Spleen (tissue), 7 donors: Measurements from ENCODE around the gene UBL4A.

ENCODE experiments used
- POLR2A ChIP-seq, 3 donors: fragments of 450-650 bp; IDR thresholded peaks; one replicate each; pipeline ENCODE4 v1.5.1; 2017; ENCODE audit warnings: antibody characterized with exemption in 3 of 3, mild to moderate bottlenecking in 1 of 3
- TF ChIP-seq, protein P1 (sequence below), 11 experiments: fragments of 200-600 bp in 7 of 11; fragments of 450-650 bp in 4 of 11; sonication (generic) in 4 of 11; IDR thresholded peaks in 8 of 11; conservative IDR thresholded peaks in 3 of 11; 1 replicate in 7 of 11; 2 replicates in 4 of 11; pipeline versions ENCODE4 v1.4.0 to v1.8.0; 2016 to 2021; ENCODE audit warnings: antibody characterized with exemption in 11 of 11, inconsistent platforms in 4 of 11, mild to moderate bottlenecking in 1 of 11
- donor health status: DM: no; HTN: no; CAD: no; lungs with moderate emphysema.
- donor health status: DM: no; HTN: no; CAD: no.
- donor health status: DM: no; HTN: no; CAD: no.

DNA sequence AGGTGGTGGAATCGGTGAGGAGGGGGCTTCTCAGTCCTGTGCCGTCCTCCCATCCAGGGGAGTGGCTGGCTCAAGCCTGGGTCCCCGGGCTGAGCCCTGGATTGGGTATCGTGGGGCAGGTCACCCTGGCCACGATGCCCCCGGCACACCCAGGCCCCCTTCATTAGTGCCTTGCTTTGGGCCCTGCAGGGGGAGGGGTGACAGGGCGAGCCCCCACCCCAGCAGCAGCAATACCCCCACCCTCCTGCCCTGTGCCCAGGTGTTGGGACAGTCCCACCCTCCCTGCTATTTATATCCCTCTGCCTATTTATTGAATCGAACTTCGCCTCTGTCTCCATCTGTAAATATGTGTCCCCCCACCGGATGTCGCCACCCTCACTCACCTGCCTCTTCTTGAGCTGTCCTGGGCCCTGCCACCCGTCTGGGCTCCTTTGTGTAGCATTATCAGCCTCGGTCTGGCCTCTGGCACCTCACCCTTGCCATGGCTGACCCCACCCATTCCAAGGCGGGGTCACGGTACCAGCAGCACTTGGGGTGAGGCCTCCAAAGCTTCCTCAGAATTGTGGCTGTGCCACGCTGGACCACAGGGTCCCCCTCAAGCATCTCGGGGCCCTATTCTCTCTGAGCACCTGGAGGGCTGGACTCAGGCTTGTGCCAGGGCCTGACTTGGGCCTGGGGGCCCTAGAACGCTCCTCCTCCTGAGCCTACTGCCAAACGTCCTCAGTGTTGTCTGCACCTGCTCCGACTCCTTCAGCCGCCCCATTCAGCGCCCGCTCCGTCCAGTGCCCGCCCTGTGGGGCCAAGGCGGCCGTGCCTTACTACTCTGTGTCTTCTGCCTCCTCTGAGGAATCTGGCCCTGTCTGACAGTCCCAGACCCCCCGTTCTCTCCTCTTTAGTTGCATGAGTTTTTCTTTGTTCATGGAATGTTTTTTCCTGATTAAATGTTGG lies 13.5 kb downstream of the UBL4A start:
- TF ChIP-seq, protein P1, sequence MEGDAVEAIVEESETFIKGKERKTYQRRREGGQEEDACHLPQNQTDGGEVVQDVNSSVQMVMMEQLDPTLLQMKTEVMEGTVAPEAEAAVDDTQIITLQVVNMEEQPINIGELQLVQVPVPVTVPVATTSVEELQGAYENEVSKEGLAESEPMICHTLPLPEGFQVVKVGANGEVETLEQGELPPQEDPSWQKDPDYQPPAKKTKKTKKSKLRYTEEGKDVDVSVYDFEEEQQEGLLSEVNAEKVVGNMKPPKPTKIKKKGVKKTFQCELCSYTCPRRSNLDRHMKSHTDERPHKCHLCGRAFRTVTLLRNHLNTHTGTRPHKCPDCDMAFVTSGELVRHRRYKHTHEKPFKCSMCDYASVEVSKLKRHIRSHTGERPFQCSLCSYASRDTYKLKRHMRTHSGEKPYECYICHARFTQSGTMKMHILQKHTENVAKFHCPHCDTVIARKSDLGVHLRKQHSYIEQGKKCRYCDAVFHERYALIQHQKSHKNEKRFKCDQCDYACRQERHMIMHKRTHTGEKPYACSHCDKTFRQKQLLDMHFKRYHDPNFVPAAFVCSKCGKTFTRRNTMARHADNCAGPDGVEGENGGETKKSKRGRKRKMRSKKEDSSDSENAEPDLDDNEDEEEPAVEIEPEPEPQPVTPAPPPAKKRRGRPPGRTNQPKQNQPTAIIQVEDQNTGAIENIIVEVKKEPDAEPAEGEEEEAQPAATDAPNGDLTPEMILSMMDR (IDR thresholded peaks at IDR 0.05 in 8 of 11, conservative IDR thresholded peaks at IDR 0.05 in 3 of 11) = no peak
- TF ChIP-seq POLR2A (IDR thresholded peaks at IDR 0.05) = no peak
